SKM-1 treated with dmso at 0.1 percent for 144 hours (cell line): ENCODE measurements around the gene LGR6.
"Not testable (repeated sequence)": the region's sequence is repeated elsewhere in the genome, so short reads cannot be mapped to it uniquely, and the experiment has no call there.

Source experiments
- DNase-seq: peaks from one replicate; lab custom pipeline; 2025; ENCODE audit not compliant: unreplicated experiment; lab: John Stamatoyannopoulos, UW

LGR6 gene

GRCh38 chr1:202235003-202235660 is 41.5 kb downstream of the LGR6 start:
- DNase-seq: no peak

GRCh38 chr1:202235856-202236837 is 42.5 kb downstream of the LGR6 start:
- DNase-seq: peak; percentile 63

GRCh38 chr1:202237052-202237451 is 43.5 kb downstream of the LGR6 start:
- DNase-seq: no peak

- no peak for DNase-seq
Observed at GRCh38 chr1:202238914-202239313, 45.3 kb downstream of the LGR6 start.

- DNase-seq: not testable (repeated sequence)
Observed at GRCh38 chr1:202240226-202240625, 46.6 kb downstream of the LGR6 start.

- DNase-seq: no peak
Observed at GRCh38 chr1:202240956-202241355, 47.4 kb downstream of the LGR6 start.

GRCh38 chr1:202241376-202242079 is 47.9 kb downstream of the LGR6 start:
- no peak for DNase-seq

GRCh38 chr1:202242080-202242419 is 48.5 kb downstream of the LGR6 start:
- no peak for DNase-seq

GRCh38 chr1:202243006-202243405 is 49.4 kb downstream of the LGR6 start:
- DNase-seq: no peak

- DNase-seq: no peak
Observed at GRCh38 chr1:202244841-202245261, 51.3 kb downstream of the LGR6 start.

- DNase-seq: no peak
Observed at GRCh38 chr1:202245391-202245790, 51.8 kb downstream of the LGR6 start.

GRCh38 chr1:202247104-202247503 is 53.5 kb downstream of the LGR6 start:
- no peak for DNase-seq

- no peak for DNase-seq
Observed at GRCh38 chr1:202247837-202248795, 54.5 kb downstream of the LGR6 start.

GRCh38 chr1:202248861-202249260 is 55.3 kb downstream of the LGR6 start:
- no peak for DNase-seq

GRCh38 chr1:202249436-202249835 is 55.8 kb downstream of the LGR6 start:
- DNase-seq: no peak

GRCh38 chr1:202249846-202250245 is 56.2 kb downstream of the LGR6 start:
- no peak for DNase-seq

- no peak for DNase-seq
Observed at GRCh38 chr1:202250982-202251381, 57.4 kb downstream of the LGR6 start.

GRCh38 chr1:202251424-202252256 is 58.0 kb downstream of the LGR6 start:
- DNase-seq: no peak

- DNase-seq: no peak
Observed at GRCh38 chr1:202252271-202252670, 58.7 kb downstream of the LGR6 start.
